Suprapubic skin (tissue), 4 donors: Measurements from ENCODE around the gene PARK7. TPM values are rescaled to one million over a fixed set of nuclear protein-coding genes. Genes with fewer than 3 reads are reported as not detected.

ENCODE experiments used
- DNase-seq, 2 donors: peaks; one replicate each; pipeline ENCODE4 v3.0.0-alpha.2; 2019; ENCODE audit warnings: low spot score in 2 of 2
- H3K27ac ChIP-seq: fragments of 200-600 bp; sonication (generic); one replicate; pipeline ENCODE4 v1.5.1; 2019
- H3K27me3 ChIP-seq: fragments of 200-600 bp; sonication (generic); one replicate; pipeline ENCODE4 v1.5.1; 2019
- H3K36me3 ChIP-seq: fragments of 200-600 bp; sonication (generic); one replicate; pipeline ENCODE4 v1.5.1; 2019
- H3K4me1 ChIP-seq: fragments of 200-600 bp; sonication (generic); one replicate; pipeline ENCODE4 v1.5.1; 2019
- H3K4me3 ChIP-seq: fragments of 200-600 bp; sonication (generic); one replicate; pipeline ENCODE4 v1.5.1; 2019; ENCODE audit warnings: mild to moderate bottlenecking
- H3K9me3 ChIP-seq: fragments of 200-600 bp; sonication (generic); one replicate; pipeline ENCODE4 v1.5.1; 2019
- CTCF ChIP-seq, 2 donors: fragments of 200-600 bp in 1 of 2; fragments of 450-650 bp in 1 of 2; sonication (generic) in 1 of 2; IDR thresholded peaks; one replicate each; pipeline ENCODE4 v1.5.1; 2016 to 2019; ENCODE audit warnings: antibody characterized with exemption in 2 of 2, mild to moderate bottlenecking in 1 of 2, moderate library complexity in 1 of 2
- EP300 ChIP-seq: sonication (generic); formaldehyde crosslinking; IDR thresholded peaks from one replicate; pipeline ENCODE4 v1.6.1; 2017; ENCODE audit warnings: antibody characterized with exemption
- POLR2A ChIP-seq, 2 donors: fragments of 450-650 bp; IDR thresholded peaks; one replicate each; pipeline ENCODE4 v1.6.1; 2017; ENCODE audit warnings: antibody characterized with exemption in 2 of 2, mild to moderate bottlenecking in 2 of 2, moderate library complexity in 2 of 2
- POLR2AphosphoS5 ChIP-seq, 3 donors: sonication (generic); formaldehyde crosslinking; IDR thresholded peaks; one replicate each; pipeline ENCODE4 v1.6.1; 2017; ENCODE audit warnings: antibody characterized with exemption in 3 of 3
- WGBS: methylation state at CpG from one replicate; pipeline ENCODE4 v1.1.5; 2018; 5-methylcytosine and 5-hydroxymethylcytosine counted together
- total RNA-seq, 4 donors: library from RNA; depleted of rRNA; stranded (reverse); fragments of >200 nt; gene quantifications; one replicate each; pipeline ENCODE4 v1.1.0, GENCODE V29; 2016

Gene PARK7
- total RNA-seq, 4 donors from 2014 or later, result 74.0 to 94.1 (median 85.2) TPM

DNA sequence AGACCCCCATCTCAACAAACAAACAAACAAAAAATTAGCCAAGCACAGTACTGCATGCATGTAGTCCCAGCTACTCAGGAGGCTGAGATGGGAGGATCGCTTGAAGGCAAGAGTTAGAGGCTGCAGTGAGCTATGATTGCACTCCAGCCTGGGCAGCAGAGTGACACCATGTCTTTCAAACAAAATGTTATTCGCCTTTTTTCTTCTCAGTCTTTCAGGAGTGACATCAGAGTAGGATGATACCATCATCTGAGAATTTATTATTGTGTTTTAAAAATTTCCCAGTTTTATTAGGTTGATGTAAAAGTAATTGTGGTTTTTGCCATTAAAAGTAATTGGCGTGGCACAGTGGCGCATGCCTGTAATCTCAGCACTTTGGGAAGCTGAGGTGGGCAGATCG lies 10.8 kb downstream of the PARK7 start:
- 92% methylated on average over 5 of the region's 5 CpGs for WGBS
- Histone ChIP-seq H3K9me3 (no peaks in the 10 kb centered on the region), H3K27me3 (no peaks in the 10 kb centered on the region), H3K4me3 (no peak overlapping the region), H3K27ac (no peak overlapping the region), H3K4me1 (peaks cover 4% of the 10 kb centered on the region), H3K36me3 (peaks cover 57% of the 10 kb centered on the region)
- no peak for DNase-seq
- TF ChIP-seq POLR2A (IDR thresholded peaks at IDR 0.05) (no peak), EP300 (no peak), CTCF (IDR thresholded peaks at IDR 0.05) (no peak), POLR2AphosphoS5 (IDR thresholded peaks at IDR 0.05) (no peak)

DNA sequence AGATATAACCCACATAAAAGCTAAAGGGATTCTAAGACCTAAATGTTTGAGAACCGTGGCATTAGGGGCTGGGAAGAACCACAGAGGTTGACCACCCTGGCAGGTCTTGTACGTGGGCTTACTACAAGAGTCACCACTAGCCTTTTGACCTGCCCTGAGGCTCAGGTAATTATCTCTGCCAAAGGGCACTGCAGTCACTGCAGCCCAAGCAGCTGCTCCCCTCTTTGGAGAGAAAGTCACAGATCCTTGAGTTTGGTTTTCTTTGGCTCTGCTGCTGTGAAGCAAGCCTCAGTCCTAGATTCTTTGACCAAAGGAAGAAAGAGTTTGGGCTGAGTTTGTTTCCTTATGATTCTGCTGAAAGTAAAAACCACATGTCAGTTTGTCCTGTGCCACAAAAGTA lies 11.6 kb downstream of the PARK7 start:
- no peaks in the 10 kb centered on the region for H3K9me3 ChIP-seq
- H3K4me3 ChIP-seq, result no peak overlapping the region
- no peak for DNase-seq
- H3K36me3 ChIP-seq, result peaks cover 57% of the 10 kb centered on the region
- no peaks in the 10 kb centered on the region for H3K27me3 ChIP-seq
- no peak overlapping the region for H3K27ac ChIP-seq
- no peak for TF ChIP-seq POLR2A (IDR thresholded peaks at IDR 0.05)
- TF ChIP-seq CTCF (IDR thresholded peaks at IDR 0.05), result no peak
- TF ChIP-seq EP300, result no peak
- WGBS, result 89% methylated on average over 2 of the region's 2 CpGs
- H3K4me1 ChIP-seq, result peaks cover 4% of the 10 kb centered on the region

DNA sequence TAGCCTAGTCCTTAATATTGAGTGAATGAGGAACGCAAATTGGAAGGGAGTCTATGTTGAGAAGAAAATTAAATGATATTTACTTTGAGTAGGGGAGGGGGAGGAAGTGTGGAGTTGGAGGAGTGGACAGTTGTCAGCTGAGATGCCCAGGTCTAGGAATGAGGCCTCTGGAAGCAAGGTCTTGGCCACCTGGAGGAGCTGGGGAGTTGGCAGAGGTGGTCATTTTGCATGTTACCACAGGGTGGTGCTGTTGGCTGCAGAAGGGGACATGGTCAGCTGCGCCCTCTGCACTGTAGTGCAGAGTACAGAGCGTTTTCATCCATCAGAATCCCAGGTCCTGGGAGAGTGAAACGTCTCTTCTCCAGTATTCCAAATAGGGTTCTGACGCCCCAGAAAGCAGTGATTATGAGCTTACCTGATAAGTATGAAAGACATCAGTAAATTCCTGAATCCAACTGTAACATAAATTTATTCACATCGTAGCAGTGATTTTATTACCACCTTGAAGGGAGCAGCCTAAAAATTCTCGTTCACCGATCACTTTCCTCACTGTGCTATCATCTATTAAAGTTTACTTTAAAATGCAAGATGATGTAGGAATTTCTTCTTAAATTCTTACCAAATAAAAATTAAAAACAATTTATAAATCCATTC lies 13.8 kb downstream of the PARK7 start:
- 60% methylated on average over 8 of the region's 8 CpGs for WGBS
- H3K27ac ChIP-seq, result no peak overlapping the region
- peaks cover 4% of the 10 kb centered on the region for H3K4me1 ChIP-seq
- peak; percentile 81 to 86 for DNase-seq
- peaks cover 57% of the 10 kb centered on the region for H3K36me3 ChIP-seq
- no peak overlapping the region for H3K4me3 ChIP-seq
- H3K27me3 ChIP-seq, result no peaks in the 10 kb centered on the region
- H3K9me3 ChIP-seq, result no peaks in the 10 kb centered on the region
- TF ChIP-seq POLR2A (IDR thresholded peaks at IDR 0.05) (no peak), CTCF (IDR thresholded peaks at IDR 0.05) (peak; percentile 67 to 79), POLR2AphosphoS5 (IDR thresholded peaks at IDR 0.05) (no peak), EP300 (no peak)

DNA sequence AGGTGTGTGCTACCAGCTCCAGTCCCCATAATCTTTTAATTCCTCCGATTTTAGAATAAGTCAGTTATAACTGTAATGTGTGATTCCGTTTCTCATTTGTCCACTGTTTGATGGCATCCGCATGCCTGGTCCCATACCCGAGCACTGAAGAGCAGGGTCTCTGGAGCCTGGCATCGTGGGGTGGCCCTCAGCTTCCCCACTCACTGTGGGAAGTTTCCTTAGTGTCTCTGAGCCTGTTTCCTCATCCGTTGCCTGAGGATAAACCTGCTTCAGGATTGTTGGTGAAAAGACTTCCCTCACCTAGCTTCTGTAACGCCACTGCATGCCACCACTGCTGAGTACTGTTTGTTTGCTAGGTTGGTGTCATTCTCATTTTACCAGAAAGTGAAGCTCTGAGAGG lies 19.5 kb downstream of the PARK7 start:
- TF ChIP-seq POLR2AphosphoS5 (IDR thresholded peaks at IDR 0.05), result no peak
- TF ChIP-seq POLR2A (IDR thresholded peaks at IDR 0.05), result no peak
- TF ChIP-seq EP300, result no peak
- no peak for TF ChIP-seq CTCF (IDR thresholded peaks at IDR 0.05)
- no peak overlapping the region for H3K27ac ChIP-seq

DNA sequence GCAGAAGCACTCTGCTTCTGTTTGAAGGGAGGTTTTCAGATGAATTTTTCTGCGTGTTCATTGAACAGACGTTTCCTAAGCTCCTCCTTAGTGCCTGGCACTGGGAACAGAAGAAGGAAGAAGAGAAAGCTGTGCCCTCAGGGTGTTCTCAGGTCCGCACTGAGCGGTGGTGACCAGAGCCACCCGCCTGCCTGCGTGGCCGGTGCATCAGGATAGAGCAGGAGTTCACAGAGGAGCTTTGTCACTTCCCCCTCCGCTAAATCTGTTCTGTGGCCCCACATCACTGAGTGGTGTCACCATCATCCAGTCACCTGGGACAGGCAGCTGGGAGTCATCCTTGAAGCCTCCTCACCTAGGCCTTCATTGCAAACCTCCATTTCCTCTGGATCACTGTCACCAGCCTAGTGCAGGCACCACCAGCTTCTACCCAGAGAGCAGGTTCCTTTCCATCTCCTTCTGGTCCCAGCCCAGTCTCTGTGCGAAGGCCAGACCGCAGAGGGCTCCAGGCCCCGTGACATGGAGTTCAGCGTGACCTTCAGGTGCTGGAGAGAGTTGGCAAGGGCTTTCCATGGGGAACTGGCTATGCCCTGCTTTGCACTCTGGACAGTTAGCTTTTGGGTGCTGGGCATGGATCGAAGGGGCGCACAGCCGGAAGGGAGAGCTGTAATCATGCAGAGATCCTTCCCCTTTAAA lies 21.7 kb downstream of the PARK7 start:
- H3K9me3 ChIP-seq, result no peaks in the 10 kb centered on the region
- peaks cover 12% of the 10 kb centered on the region for H3K4me1 ChIP-seq
- peaks cover 72% of the 10 kb centered on the region for H3K36me3 ChIP-seq
- H3K27ac ChIP-seq, result no peak overlapping the region
- WGBS, result 81% methylated on average over 14 of the region's 15 CpGs
- TF ChIP-seq EP300, result no peak
- no peak for TF ChIP-seq CTCF (IDR thresholded peaks at IDR 0.05)
- TF ChIP-seq POLR2A (IDR thresholded peaks at IDR 0.05), result no peak
- TF ChIP-seq POLR2AphosphoS5 (IDR thresholded peaks at IDR 0.05), result no peak
- no peak overlapping the region for H3K4me3 ChIP-seq
- no peak for DNase-seq
- H3K27me3 ChIP-seq, result no peaks in the 10 kb centered on the region

More for the DNA sequence above, 19.5 kb downstream of the PARK7 start:
- Histone ChIP-seq H3K27me3 (no peaks in the 10 kb centered on the region), H3K9me3 (no peaks in the 10 kb centered on the region), H3K36me3 (peaks cover 74% of the 10 kb centered on the region), H3K4me3 (no peak overlapping the region), H3K4me1 (peaks cover 12% of the 10 kb centered on the region)
- WGBS, result 89% methylated on average over 7 of the region's 7 CpGs
- DNase-seq, result no peak
